ENCODE results near the gene MYF5.

Gene MYF5

DNA sequence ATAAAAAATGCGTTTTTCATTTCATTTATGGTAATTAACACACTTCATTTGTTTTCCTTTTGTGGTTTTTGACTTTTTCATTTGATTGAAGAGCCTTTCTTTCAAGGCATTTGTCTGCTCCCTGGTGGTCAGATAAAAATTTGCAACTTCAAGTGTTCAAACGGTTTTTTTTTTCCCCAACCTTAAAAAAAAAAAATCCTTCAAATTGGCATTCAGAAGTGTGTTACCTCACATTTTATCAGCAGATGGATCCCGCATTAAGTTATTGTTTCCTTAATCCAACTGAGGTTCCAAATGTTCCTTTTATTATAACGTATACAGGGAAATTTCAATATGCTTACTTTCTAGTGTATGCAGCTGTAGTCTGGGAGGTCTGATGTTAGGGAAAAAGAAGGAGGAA lies 47.2 kb downstream of the MYF5 start:
- no peak overlapping the region for H3K27ac ChIP-seq
- no peak for TF ChIP-seq ZFX (IDR thresholded peaks at IDR 0.05)
- peak; percentile 71 for TF ChIP-seq CTCF (conservative IDR thresholded peaks at IDR 0.05)

GRCh38 chr12:80766210-80766609 lies 49.5 kb downstream of the MYF5 start:
- TF ChIP-seq CTCF (conservative IDR thresholded peaks at IDR 0.05), result no peak
- no peak for TF ChIP-seq ZFX (IDR thresholded peaks at IDR 0.05)
- H3K27ac ChIP-seq, result no peak overlapping the region

GRCh38 chr12:80766897-80767296 lies 50.2 kb downstream of the MYF5 start:
- TF ChIP-seq CTCF (conservative IDR thresholded peaks at IDR 0.05) (no peak), ZFX (IDR thresholded peaks at IDR 0.05) (no peak)
- H3K27ac ChIP-seq, result no peak overlapping the region

Measured in C4-2B (cell line).